Measurements from ENCODE around the gene EEPD1.

EEPD1 gene

DNA sequence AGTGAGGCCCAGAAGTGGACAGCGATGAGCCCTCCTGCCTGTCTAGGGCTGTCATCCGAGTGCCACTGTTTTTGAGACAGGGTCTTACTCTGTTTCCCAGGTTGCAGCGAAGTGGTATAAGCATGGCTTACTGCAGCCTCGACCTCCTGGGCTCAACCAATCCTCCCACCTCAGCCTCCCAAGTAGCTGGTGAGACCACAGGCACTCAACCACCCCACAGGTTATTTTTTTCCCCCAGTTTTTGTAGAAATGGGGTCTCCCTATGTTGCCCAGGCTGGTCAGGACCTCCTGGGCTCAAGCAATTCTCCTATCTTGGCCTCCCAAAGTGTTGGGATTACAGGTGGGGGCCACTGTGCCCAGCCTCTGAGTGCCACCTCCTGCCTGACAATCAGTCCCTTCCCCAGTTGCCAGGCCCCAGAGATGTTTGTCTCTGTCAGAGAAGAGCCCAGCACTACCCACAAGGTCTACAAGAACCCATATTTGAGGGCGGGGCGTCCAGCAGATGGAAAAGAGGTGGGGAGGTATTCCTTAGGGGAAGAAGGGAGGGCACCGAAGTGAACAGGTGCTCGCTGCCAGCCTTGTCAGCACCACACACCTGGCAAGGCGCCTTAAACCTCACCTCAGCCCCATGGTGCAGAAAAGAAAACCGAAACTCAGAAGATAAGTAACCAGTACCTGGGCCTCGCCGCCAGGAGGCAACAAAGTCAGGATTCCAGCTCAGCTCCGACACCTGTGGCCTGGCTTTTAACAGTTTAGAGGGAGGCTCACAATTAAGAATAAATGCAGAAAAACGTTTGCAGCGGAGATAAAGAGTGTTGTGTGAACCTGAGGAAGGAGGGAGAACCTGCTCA is 159.2 kb downstream of the EEPD1 start:
- no peak overlapping the region for H3K4me3 ChIP-seq (ENCODE audit: low read depth in 1 of 2, low read length in 2 of 2)
- no peaks in the 10 kb centered on the region for H3K27me3 ChIP-seq (ENCODE audit: insufficient read depth, low read length, poor library complexity)
- H3K9ac ChIP-seq (ENCODE audit: low read depth, low read length) = no peak overlapping the region
- DNase-seq = no peak
- H4K20me1 ChIP-seq (ENCODE audit: insufficient read depth, low read length) = no peaks in the 10 kb centered on the region
- H3K79me2 ChIP-seq (ENCODE audit: insufficient read depth, low read length) = no peaks in the 10 kb centered on the region
- H3K9me3 ChIP-seq (ENCODE audit: insufficient read depth, low read length, severe bottlenecking) = no peaks in the 10 kb centered on the region
- no peak overlapping the region for H3K27ac ChIP-seq (ENCODE audit: low read length)
- H3K36me3 ChIP-seq (ENCODE audit: insufficient read depth, low read length) = no peaks in the 10 kb centered on the region
- no peak for TF ChIP-seq EZH2 (IDR thresholded peaks at IDR 0.05; ENCODE audit: borderline replicate concordance, low read depth, low read length, severe bottlenecking)
- TF ChIP-seq, protein P1, sequence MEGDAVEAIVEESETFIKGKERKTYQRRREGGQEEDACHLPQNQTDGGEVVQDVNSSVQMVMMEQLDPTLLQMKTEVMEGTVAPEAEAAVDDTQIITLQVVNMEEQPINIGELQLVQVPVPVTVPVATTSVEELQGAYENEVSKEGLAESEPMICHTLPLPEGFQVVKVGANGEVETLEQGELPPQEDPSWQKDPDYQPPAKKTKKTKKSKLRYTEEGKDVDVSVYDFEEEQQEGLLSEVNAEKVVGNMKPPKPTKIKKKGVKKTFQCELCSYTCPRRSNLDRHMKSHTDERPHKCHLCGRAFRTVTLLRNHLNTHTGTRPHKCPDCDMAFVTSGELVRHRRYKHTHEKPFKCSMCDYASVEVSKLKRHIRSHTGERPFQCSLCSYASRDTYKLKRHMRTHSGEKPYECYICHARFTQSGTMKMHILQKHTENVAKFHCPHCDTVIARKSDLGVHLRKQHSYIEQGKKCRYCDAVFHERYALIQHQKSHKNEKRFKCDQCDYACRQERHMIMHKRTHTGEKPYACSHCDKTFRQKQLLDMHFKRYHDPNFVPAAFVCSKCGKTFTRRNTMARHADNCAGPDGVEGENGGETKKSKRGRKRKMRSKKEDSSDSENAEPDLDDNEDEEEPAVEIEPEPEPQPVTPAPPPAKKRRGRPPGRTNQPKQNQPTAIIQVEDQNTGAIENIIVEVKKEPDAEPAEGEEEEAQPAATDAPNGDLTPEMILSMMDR (IDR thresholded peaks at IDR 0.05; ENCODE audit: borderline replicate concordance, extremely low read depth, low read length, poor library complexity, severe bottlenecking) = no peak
- H2AFZ ChIP-seq (ENCODE audit: low read depth, low read length) = no peak overlapping the region
- H3K4me2 ChIP-seq (ENCODE audit: insufficient read depth, low read length) = no peak overlapping the region
- no peaks in the 10 kb centered on the region for H3K4me1 ChIP-seq (ENCODE audit: insufficient read depth, low read length)
- no peak for ATAC-seq (ENCODE audit: insufficient read depth, low read depth)

DNA sequence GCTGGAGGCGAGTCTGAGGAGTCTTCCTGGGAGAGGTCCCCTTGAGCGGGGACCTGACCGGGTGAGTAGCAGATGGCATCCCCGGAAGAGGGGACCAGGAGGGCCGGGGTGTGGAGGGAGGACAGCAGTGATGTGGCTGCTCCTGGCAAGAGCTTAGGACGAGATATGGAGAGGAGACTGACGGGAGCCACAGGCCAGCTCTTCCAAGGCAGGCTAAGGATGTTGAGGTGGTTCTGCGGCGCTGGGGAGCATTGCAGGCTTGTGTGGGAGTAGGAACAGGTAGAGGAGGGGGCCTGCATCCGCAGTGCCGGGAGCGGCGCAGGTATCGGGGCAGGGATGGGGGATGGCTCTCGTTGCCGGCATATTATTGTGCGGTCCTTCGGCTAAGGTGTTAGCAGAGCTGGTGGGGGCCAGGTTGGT is 159.9 kb downstream of the EEPD1 start:
- no peak for ATAC-seq (ENCODE audit: insufficient read depth, low read depth)
- no peaks in the 10 kb centered on the region for H3K79me2 ChIP-seq (ENCODE audit: insufficient read depth, low read length)
- no peaks in the 10 kb centered on the region for H3K4me1 ChIP-seq (ENCODE audit: insufficient read depth, low read length)
- H3K36me3 ChIP-seq (ENCODE audit: insufficient read depth, low read length) = no peaks in the 10 kb centered on the region
- no peaks in the 10 kb centered on the region for H4K20me1 ChIP-seq (ENCODE audit: insufficient read depth, low read length)
- H3K4me2 ChIP-seq (ENCODE audit: insufficient read depth, low read length) = no peak overlapping the region
- no peak overlapping the region for H3K4me3 ChIP-seq (ENCODE audit: low read depth in 1 of 2, low read length in 2 of 2)
- no peak for DNase-seq
- no peak overlapping the region for H3K9ac ChIP-seq (ENCODE audit: low read depth, low read length)
- H3K9me3 ChIP-seq (ENCODE audit: insufficient read depth, low read length, severe bottlenecking) = no peaks in the 10 kb centered on the region
- TF ChIP-seq, protein P1 (IDR thresholded peaks at IDR 0.05; ENCODE audit: borderline replicate concordance, extremely low read depth, low read length, poor library complexity, severe bottlenecking) = no peak
- no peak for TF ChIP-seq EZH2 (IDR thresholded peaks at IDR 0.05; ENCODE audit: borderline replicate concordance, low read depth, low read length, severe bottlenecking)
- H3K27ac ChIP-seq (ENCODE audit: low read length) = no peak overlapping the region
- H3K27me3 ChIP-seq (ENCODE audit: insufficient read depth, low read length, poor library complexity) = no peaks in the 10 kb centered on the region
- no peak overlapping the region for H2AFZ ChIP-seq (ENCODE audit: low read depth, low read length)

DNA sequence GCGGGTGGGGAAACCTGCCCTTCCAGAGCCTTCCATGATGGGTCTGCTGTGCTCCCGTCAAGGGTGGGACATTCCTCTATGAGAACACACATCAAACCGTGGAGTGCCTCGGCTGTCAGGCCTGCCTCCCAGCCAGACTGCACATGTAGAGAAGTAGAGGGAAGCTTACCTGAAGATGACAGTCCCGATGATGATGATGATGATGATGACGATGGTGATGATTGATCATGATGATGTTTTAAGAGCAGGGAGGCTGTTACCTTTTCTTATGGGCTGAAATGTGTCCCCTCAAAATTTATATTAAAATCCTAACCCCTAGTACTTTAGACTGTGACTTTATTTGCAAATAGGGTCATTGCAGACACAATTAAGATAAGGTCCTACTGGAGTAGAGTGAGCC is 160.6 kb downstream of the EEPD1 start:
- H3K27me3 ChIP-seq (ENCODE audit: insufficient read depth, low read length, poor library complexity) = no peaks in the 10 kb centered on the region

DNA sequence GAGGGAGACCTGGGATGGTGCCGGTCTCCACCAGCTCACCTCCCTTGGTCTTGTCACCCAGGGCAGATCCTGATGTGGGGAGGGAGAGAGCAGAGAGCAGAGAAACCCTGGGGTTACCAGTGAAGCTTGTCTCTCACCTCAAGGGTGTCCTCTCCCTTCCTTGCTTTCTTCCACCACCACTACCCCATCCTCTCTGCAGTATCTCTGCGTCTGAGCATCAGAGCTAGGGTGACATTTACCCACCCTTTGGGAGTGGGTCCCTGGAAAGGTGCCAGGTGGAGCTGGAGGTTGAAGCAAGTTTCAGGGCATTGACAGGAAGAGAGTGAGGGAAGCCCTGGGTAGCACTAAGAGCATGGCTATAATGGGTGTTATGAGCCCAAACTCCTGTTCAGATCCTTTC is 161.4 kb downstream of the EEPD1 start:
- ATAC-seq (ENCODE audit: insufficient read depth, low read depth) (no peak), DNase-seq (no peak)
- Histone ChIP-seq H4K20me1 (ENCODE audit: insufficient read depth, low read length) (no peaks in the 10 kb centered on the region), H3K9me3 (ENCODE audit: insufficient read depth, low read length, severe bottlenecking) (no peaks in the 10 kb centered on the region), H3K79me2 (ENCODE audit: insufficient read depth, low read length) (no peaks in the 10 kb centered on the region), H3K4me3 (ENCODE audit: low read depth in 1 of 2, low read length in 2 of 2) (no peak overlapping the region), H3K4me2 (ENCODE audit: insufficient read depth, low read length) (no peak overlapping the region), H3K9ac (ENCODE audit: low read depth, low read length) (no peak overlapping the region), H3K36me3 (ENCODE audit: insufficient read depth, low read length) (no peaks in the 10 kb centered on the region), H2AFZ (ENCODE audit: low read depth, low read length) (no peak overlapping the region), H3K27me3 (ENCODE audit: insufficient read depth, low read length, poor library complexity) (no peaks in the 10 kb centered on the region), H3K27ac (ENCODE audit: low read length) (no peak overlapping the region), H3K4me1 (ENCODE audit: insufficient read depth, low read length) (no peaks in the 10 kb centered on the region)
- no peak for TF ChIP-seq EZH2 (IDR thresholded peaks at IDR 0.05; ENCODE audit: borderline replicate concordance, low read depth, low read length, severe bottlenecking)
- TF ChIP-seq, protein P1 (IDR thresholded peaks at IDR 0.05; ENCODE audit: borderline replicate concordance, extremely low read depth, low read length, poor library complexity, severe bottlenecking) = no peak

More for the DNA sequence above, 160.6 kb downstream of the EEPD1 start:
- H3K79me2 ChIP-seq (ENCODE audit: insufficient read depth, low read length) = no peaks in the 10 kb centered on the region
- no peak for TF ChIP-seq EZH2 (IDR thresholded peaks at IDR 0.05; ENCODE audit: borderline replicate concordance, low read depth, low read length, severe bottlenecking)
- no peak overlapping the region for H2AFZ ChIP-seq (ENCODE audit: low read depth, low read length)
- H3K4me1 ChIP-seq (ENCODE audit: insufficient read depth, low read length) = no peaks in the 10 kb centered on the region
- no peaks in the 10 kb centered on the region for H4K20me1 ChIP-seq (ENCODE audit: insufficient read depth, low read length)
- no peaks in the 10 kb centered on the region for H3K9me3 ChIP-seq (ENCODE audit: insufficient read depth, low read length, severe bottlenecking)
- H3K4me2 ChIP-seq (ENCODE audit: insufficient read depth, low read length) = no peak overlapping the region
- no peak overlapping the region for H3K27ac ChIP-seq (ENCODE audit: low read length)
- ATAC-seq (ENCODE audit: insufficient read depth, low read depth) (no peak), DNase-seq (no peak)
- no peak overlapping the region for H3K9ac ChIP-seq (ENCODE audit: low read depth, low read length)
- H3K4me3 ChIP-seq (ENCODE audit: low read depth in 1 of 2, low read length in 2 of 2) = no peak overlapping the region
- no peaks in the 10 kb centered on the region for H3K36me3 ChIP-seq (ENCODE audit: insufficient read depth, low read length)

All from DND-41 (cell line).